K562 (cell line): Measurements from ENCODE around the gene NRAP. TPM values are rescaled to one million over a fixed set of nuclear protein-coding genes. Genes with fewer than 3 reads are reported as not detected.

Experiments used
- ATAC-seq: fragments of 200-7000 bp; cut with Tn5 transposase; 3 replicates; pipeline ENCODE4 v1.9.1; 2020; ENCODE audit warnings: moderate library complexity
- BruUV-seq: library from RNA; stranded (reverse); fragments of 400-500 nt; replicated peaks from 2 replicates; lab custom pipeline; 2021; lab: Mats Ljungman, UMichigan
- CTCF ChIA-PET: fragments of 300-600 bp; formaldehyde crosslinking; extraction: SDS; loops from one replicate; lab custom pipeline; 2021; ENCODE audit warnings: low intra/inter-chr PET ratio; lab: Yijun Ruan, JAX
- POLR2A ChIA-PET: fragments of 300-600, 350-650 bp; sonication (Branson Sonifier 250); formaldehyde crosslinking; extraction: SDS; loops from one replicate; lab custom pipeline; 2021; ENCODE audit warnings: antibody characterized with exemption, inconsistent platforms; lab: Yijun Ruan, JAX
- DNase-seq, 4 experiments: peaks; one replicate each; pipeline versions ENCODE4 v3.0.0 to v3.0.0-alpha.2; 2011 to 2018; ENCODE audit warnings: low spot score in 3 of 4, mixed read lengths in 3 of 4; ENCODE audit errors: extremely low read depth in 1 of 4
- FAIRE-seq: peaks from 2 replicates; lab custom pipeline; 2011; peaks lifted over from hg19 to GRCh38; lab: Jason Lieb, UNC
- H2AFZ ChIP-seq: 2 replicates; pipeline ENCODE4 v1.6.0; 2011; ENCODE audit warnings: low read depth, low read length, control low read depth, inconsistent platforms
- H3K27ac ChIP-seq: fragments of 200-600 bp; 3 replicates; pipeline ENCODE4 v1.8.0; 2011; ENCODE audit warnings: low read depth, mild to moderate bottlenecking, control low read depth, inconsistent platforms, low read length, moderate library complexity, mixed read lengths; ENCODE audit errors: extremely low read depth
- H3K27me3 ChIP-seq, 2 experiments: fragments of 300-600 bp in 1 of 2; 2 replicates in 1 of 2; 3 replicates in 1 of 2; pipeline versions ENCODE4 v1.6.0 to v1.8.0; 2011; ENCODE audit warnings: inconsistent platforms in 2 of 2, low read length in 2 of 2, mild to moderate bottlenecking in 1 of 2, mixed read lengths in 1 of 2, moderate library complexity in 1 of 2; ENCODE audit not compliant: control insufficient read depth in 2 of 2, insufficient read depth in 2 of 2
- H3K36me3 ChIP-seq: fragments of 300-600 bp; 3 replicates; pipeline ENCODE4 v1.8.0; 2011; ENCODE audit warnings: mild to moderate bottlenecking, low read length, inconsistent platforms; ENCODE audit not compliant: control insufficient read depth, insufficient read depth
- H3K4me1 ChIP-seq, 2 experiments: fragments of 200-600 bp in 1 of 2; replicated peaks in 1 of 2; 2 replicates in 1 of 2; 3 replicates in 1 of 2; pipeline versions ENCODE4 v1.5.1 to v1.8.0; 2011; ENCODE audit warnings: inconsistent platforms in 2 of 2, low read length in 2 of 2, mild to moderate bottlenecking in 1 of 2, mixed read lengths in 1 of 2, moderate library complexity in 1 of 2; ENCODE audit not compliant: control insufficient read depth in 2 of 2, insufficient read depth in 2 of 2
- H3K4me2 ChIP-seq: 2 replicates; pipeline ENCODE4 v1.6.1; 2011; ENCODE audit warnings: low read length, control low read depth, inconsistent platforms, mixed read lengths; ENCODE audit not compliant: insufficient read depth
- H3K4me3 ChIP-seq: fragments of 200-600 bp; sonication (generic), shearing (Covaris generic); 2 replicates; pipeline ENCODE4 v1.5.1; 2016; ENCODE audit warnings: control low read depth, inconsistent platforms
- H3K79me2 ChIP-seq: fragments of 200-600 bp; 3 replicates; pipeline ENCODE4 v1.8.0; 2011; ENCODE audit warnings: low read length, inconsistent platforms; ENCODE audit not compliant: control insufficient read depth, insufficient read depth
- H3K9ac ChIP-seq, 2 experiments: 2 replicates each; pipeline versions ENCODE4 v1.6.0 to v1.6.1; 2011; ENCODE audit warnings: low read depth in 2 of 2, low read length in 2 of 2, control low read depth in 1 of 2, inconsistent platforms in 1 of 2, mild to moderate bottlenecking in 1 of 2, mixed read lengths in 1 of 2; ENCODE audit not compliant: insufficient read depth in 1 of 2
- H3K9me1 ChIP-seq: one replicate; pipeline ENCODE4 v1.6.0; 2011; ENCODE audit warnings: inconsistent platforms, mild to moderate bottlenecking, low read length, moderate library complexity; ENCODE audit not compliant: control insufficient read depth, insufficient read depth
- H3K9me3 ChIP-seq: replicated peaks from 2 replicates; pipeline ENCODE4 v1.5.1; 2011; ENCODE audit warnings: low read depth, low read length, inconsistent platforms; ENCODE audit not compliant: control insufficient read depth, insufficient read depth
- H4K20me1 ChIP-seq: replicated peaks from 2 replicates; pipeline ENCODE4 v1.6.1; 2011; ENCODE audit warnings: low read length, inconsistent platforms, mixed read lengths; ENCODE audit not compliant: control insufficient read depth, insufficient read depth
- ARID3A ChIP-seq: IDR thresholded peaks from 2 replicates; pipeline ENCODE4 v1.6.1; 2012; ENCODE audit warnings: low read depth, low read length, improper control_type of control experiment, borderline replicate concordance
- HDAC2 ChIP-seq: fragments of 450-650 bp; IDR thresholded peaks from 2 replicates; pipeline ENCODE4 v1.6.1; 2016; ENCODE audit warnings: mild to moderate bottlenecking
- JUND ChIP-seq, 2 experiments: IDR thresholded peaks; 2 replicates in 1 of 2; 3 replicates in 1 of 2; pipeline ENCODE4 v1.6.1; 2011; ENCODE audit warnings: borderline replicate concordance in 2 of 2, low read depth in 2 of 2, low read length in 2 of 2, improper control_type of control experiment in 1 of 2, missing biosample characterization in 1 of 2, missing genetic modification characterization in 1 of 2, missing genetic modification reagents in 1 of 2
- NFIX ChIP-seq: fragments of 250-450 bp; sonication (Bioruptor Pico); IDR thresholded peaks from 2 replicates; pipeline ENCODE4 v1.4.0; 2020; ENCODE audit warnings: low read depth, mild to moderate bottlenecking, moderate library complexity
- TEAD2 ChIP-seq: fragments of 450-650 bp; IDR thresholded peaks from 2 replicates; pipeline ENCODE4 v1.6.1; 2016; ENCODE audit warnings: missing genetic modification characterization, control low read depth, missing compliant biosample characterization
- ZFP1 ChIP-seq: fragments of 450-650 bp; formaldehyde crosslinking; IDR thresholded peaks from 2 replicates; pipeline ENCODE4 v1.4.0; 2020; ENCODE audit warnings: mild to moderate bottlenecking, mixed read lengths
- ZNF3 ChIP-seq: fragments of 250-450 bp; sonication (Bioruptor Pico); IDR thresholded peaks from 2 replicates; pipeline ENCODE4 v1.5.0; 2021; ENCODE audit warnings: mild to moderate bottlenecking, moderate library complexity
- WGBS: fragments of 100-300 bp; shearing (Covaris generic); methylation state at CpG from one replicate; pipeline ENCODE4 v1.1.6; 2016; ENCODE audit warnings: low coverage, mixed read lengths; ENCODE audit not compliant: insufficient coverage; ENCODE audit errors: missing lambda C conversion rate; 5-methylcytosine and 5-hydroxymethylcytosine counted together
- in situ Hi-C: fragments of 300-500 bp; cut with MboI; formaldehyde crosslinking; loops from 4 replicates; pipeline ENCODE4 v1.15.0; 2018; ENCODE audit warnings: inconsistent platforms, mixed read lengths
- intact Hi-C: fragments of 100-400 bp; cut with micrococcal nuclease; formaldehyde crosslinking; loops from 2 replicates; pipeline ENCODE4 v1.14.2; 2022
- polyA plus RNA-seq, 8 experiments: library from polyadenylated mRNA; depleted of rRNA in 4 of 8; stranded (reverse) in 5 of 8; unstranded in 3 of 8; fragments of >200 nt; fragmentation: Nextera tagmentation in 2 of 8; fragmentation: Illumina TruSeq in 1 of 8; extraction: Ambion mirVana in 2 of 8; extraction: Trizol in 1 of 8; gene quantifications; 2 replicates each; pipeline versions ENCODE4 v1.2.1 to v1.2.3, GENCODE V29; 2011 to 2014; ENCODE audit warnings: inconsistent platforms in 1 of 8, missing spikeins in 1 of 8
- total RNA-seq, 7 experiments: library from RNA; depleted of rRNA in 6 of 7; stranded (reverse); fragments of >200 nt in 6 of 7; fragmentation: Illumina TruSeq in 2 of 7; extraction: Trizol in 2 of 7; gene quantifications; 2 replicates each; pipeline versions ENCODE4 v1.2.1 to v1.2.3, GENCODE V29; 2011 to 2021; ENCODE audit warnings: low replicate concordance in 1 of 7
- TF ChIP-seq, protein P1 (sequence below): fragments of 250-450 bp; sonication (Bioruptor Pico); IDR thresholded peaks from 2 replicates; pipeline ENCODE4 v1.4.0; 2020; ENCODE audit warnings: borderline replicate concordance
- TF ChIP-seq, protein P2 (sequence below), 2 experiments: IDR thresholded peaks; 2 replicates each; pipeline ENCODE4 v1.6.1; 2011; ENCODE audit warnings: borderline replicate concordance in 1 of 2, control low read depth in 1 of 2, low read depth in 1 of 2, low read length in 1 of 2, mild to moderate bottlenecking in 1 of 2, mixed read lengths in 1 of 2, moderate library complexity in 1 of 2; ENCODE audit not compliant: insufficient read depth in 1 of 2, insufficient read length in 1 of 2, poor library complexity in 1 of 2, severe bottlenecking in 1 of 2; ENCODE audit errors: extremely low read depth in 1 of 2

Gene NRAP
- total and polyA plus RNA-seq, 9 of the 15 experiments (the other 6 are each of a cell fraction or from before 2014, with no cell fraction given) = not detected

DNA sequence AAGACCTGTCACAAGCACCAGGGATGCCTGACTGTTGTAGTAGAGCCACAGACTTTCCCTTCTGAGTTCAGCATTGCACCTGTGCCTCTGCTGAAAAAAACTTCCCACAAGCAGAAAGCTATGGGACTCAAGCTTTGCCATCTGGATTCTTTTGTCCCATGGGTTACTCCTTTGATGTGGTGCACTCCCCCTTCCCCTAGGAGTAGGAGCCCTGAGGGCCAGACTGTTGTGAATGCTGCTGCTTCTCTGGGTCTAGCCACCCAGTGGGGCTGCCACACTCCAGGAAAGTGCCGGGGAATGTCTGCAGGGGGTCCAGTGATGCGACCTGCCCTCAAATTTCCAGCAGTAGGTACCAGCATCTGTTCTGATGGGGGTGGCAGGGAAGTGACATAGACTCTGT is 27.5 kb upstream of the NRAP start (continued):
- TF ChIP-seq JUND (IDR thresholded peaks at IDR 0.05; ENCODE audit: borderline replicate concordance, low read depth, low read length) (no peak), JUND (tag; IDR thresholded peaks at IDR 0.05; ENCODE audit: borderline replicate concordance, low read depth, low read length) (no peak), ZFP1 (CRISPR knock-in tag) (no peak), ARID3A (no peak), ZNF3 (no peak), NFIX (CRISPR knock-in tag) (no peak)
- TF ChIP-seq, protein P1, sequence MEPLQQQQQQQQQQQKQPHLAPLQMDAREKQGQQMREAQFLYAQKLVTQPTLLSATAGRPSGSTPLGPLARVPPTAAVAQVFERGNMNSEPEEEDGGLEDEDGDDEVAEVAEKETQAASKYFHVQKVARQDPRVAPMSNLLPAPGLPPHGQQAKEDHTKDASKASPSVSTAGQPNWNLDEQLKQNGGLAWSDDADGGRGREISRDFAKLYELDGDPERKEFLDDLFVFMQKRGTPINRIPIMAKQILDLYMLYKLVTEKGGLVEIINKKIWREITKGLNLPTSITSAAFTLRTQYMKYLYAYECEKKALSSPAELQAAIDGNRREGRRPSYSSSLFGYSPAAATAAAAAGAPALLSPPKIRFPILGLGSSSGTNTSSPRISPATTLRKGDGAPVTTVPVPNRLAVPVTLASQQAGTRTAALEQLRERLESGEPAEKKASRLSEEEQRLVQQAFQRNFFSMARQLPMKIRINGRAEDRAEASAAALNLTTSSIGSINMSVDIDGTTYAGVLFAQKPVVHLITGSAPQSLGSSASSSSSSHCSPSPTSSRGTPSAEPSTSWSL (CRISPR knock-in tag) = no peak

- no peak overlapping the region for H3K4me3 ChIP-seq
- DNase-seq = no peak
- intact Hi-C loops = no loop called here
- ChIA-PET CTCF (no interaction called here), POLR2A (no interaction called here)
- H3K27ac ChIP-seq = no peak overlapping the region
- FAIRE-seq = no peak
- no peaks in the 10 kb centered on the region for H4K20me1 ChIP-seq
- H3K9me3 ChIP-seq = no peaks in the 10 kb centered on the region
- H3K79me2 ChIP-seq = no peaks in the 10 kb centered on the region
- TF ChIP-seq HDAC2 (no peak), TEAD2 (tag) (no peak)
- TF ChIP-seq, protein P2, sequence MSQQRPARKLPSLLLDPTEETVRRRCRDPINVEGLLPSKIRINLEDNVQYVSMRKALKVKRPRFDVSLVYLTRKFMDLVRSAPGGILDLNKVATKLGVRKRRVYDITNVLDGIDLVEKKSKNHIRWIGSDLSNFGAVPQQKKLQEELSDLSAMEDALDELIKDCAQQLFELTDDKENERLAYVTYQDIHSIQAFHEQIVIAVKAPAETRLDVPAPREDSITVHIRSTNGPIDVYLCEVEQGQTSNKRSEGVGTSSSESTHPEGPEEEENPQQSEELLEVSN (IDR thresholded peaks at IDR 0.05; ENCODE audit: borderline replicate concordance in 1 of 2, extremely low read depth in 1 of 2, insufficient read depth in 1 of 2, insufficient read length in 1 of 2, low read depth in 1 of 2, low read length in 1 of 2, poor library complexity in 1 of 2, severe bottlenecking in 1 of 2) = no peak
- ATAC-seq = no peak
- no TSS peak for BruUV-seq
- H3K4me1 ChIP-seq = no peaks in the 10 kb centered on the region
- no peaks in the 10 kb centered on the region for H3K36me3 ChIP-seq
- no peak overlapping the region for H2AFZ ChIP-seq
- in situ Hi-C loops = no loop called here
- WGBS = 0% methylated on average over 3 of the region's 3 CpGs
- H3K9ac ChIP-seq = no peak overlapping the region
- H3K4me2 ChIP-seq = no peak overlapping the region
- no peaks in the 10 kb centered on the region for H3K27me3 ChIP-seq
- H3K9me1 ChIP-seq = no peaks in the 10 kb centered on the region
Observed at GRCh38 chr10:113690749-113691148, 26.9 kb upstream of the NRAP start.
